Stimulated activated CD4-positive, alpha-beta T cell treated with anti-CD3 and anti-CD28 coated beads, TNF-alpha, amount 100 ng/mL, for 48 hours (primary cell): ENCODE data around the gene DYSF.
"Not testable (repeated sequence)": the region's sequence is repeated elsewhere in the genome, so short reads cannot be mapped to it uniquely, and the experiment has no call there.

Source experiments
- DNase-seq, 3 donors: peaks; one replicate each; pipeline ENCODE4 v3.0.0-alpha.2; 2020; ENCODE audit warnings: low read depth in 3 of 3

DYSF gene

DNA sequence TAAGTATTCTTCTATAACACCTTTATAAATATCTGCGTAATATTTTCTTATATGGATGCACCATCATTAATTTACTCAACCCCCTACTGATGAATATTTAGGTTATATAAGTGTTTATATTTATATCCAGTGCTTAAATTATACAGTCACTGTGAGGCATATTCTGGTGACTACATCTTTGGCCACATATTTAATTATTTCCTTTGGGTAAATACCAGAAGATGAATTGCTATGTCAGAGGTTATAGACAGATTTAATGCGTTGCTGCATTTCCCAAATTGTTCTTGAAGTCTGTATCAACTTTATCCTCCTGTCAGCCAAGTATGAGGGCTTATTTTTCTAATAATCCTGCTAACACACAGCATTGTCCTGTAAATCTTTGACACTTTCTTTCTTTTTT, 18.7 kb downstream of the DYSF start:
- no peak for DNase-seq

GRCh38 chr2:71473346-71474031, 20.1 kb downstream of the DYSF start:
- DNase-seq, result no peak

- no peak for DNase-seq
Observed at GRCh38 chr2:71474116-71474743, 20.9 kb downstream of the DYSF start.

DNA sequence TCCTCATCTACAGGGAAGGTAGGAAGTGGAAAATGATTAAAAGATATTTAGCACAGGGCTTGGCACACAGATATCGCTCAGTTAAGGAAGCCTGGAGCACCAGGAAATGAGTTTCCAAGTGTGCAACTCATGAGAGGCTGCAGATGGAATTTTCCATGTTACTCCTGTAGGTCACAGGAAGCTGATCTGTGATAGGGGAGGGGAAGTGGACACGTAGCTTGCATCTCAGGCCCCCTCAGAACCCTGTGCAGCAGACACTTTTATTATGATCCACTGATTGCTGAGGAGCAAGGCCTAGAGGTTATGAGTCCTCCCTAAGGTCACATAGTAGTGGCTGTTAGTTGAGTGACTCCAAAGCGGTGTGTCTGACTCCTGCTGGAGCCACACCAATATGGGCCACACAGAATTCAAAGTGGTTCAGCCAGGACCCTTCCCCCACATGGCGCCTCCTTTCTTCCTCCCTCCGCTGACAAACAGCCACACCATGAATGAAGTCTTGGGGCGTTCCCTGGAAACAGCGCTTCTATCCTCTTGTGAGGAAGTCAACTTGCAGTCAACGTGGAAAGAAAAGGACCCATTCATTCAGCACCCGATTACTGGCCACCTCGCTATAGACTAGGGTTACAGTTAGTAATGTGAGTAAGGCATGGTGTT, 21.5 kb downstream of the DYSF start:
- DNase-seq, result no peak

GRCh38 chr2:71476495-71476894, 23.1 kb downstream of the DYSF start:
- DNase-seq, result no peak

GRCh38 chr2:71477231-71477691, 23.9 kb downstream of the DYSF start:
- DNase-seq, result no peak

DNA sequence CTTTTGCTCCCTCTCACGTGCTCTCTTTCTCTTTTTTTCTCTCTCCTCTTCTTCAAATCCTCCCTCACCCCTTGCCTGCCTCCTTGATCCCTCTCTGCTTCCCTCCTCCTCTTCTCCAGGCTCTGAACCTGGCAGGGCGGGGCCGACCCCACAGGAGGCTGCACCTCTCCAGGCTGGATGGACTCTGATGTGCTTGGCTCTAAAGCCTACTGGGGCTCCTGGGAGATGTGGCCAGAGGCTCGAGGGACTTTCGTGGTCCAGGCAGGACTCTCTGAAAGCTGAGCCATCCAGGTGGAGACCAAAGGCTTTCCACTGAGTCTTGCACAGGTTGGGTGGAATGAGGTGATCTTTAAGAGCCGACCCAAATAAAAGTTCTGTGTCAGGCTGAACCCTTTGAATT, 25.4 kb downstream of the DYSF start:
- DNase-seq, result no peak

GRCh38 chr2:71479261-71479660, 25.9 kb downstream of the DYSF start:
- no peak for DNase-seq

- DNase-seq, result no peak
Observed at GRCh38 chr2:71481111-71481510, 27.8 kb downstream of the DYSF start.

DNA sequence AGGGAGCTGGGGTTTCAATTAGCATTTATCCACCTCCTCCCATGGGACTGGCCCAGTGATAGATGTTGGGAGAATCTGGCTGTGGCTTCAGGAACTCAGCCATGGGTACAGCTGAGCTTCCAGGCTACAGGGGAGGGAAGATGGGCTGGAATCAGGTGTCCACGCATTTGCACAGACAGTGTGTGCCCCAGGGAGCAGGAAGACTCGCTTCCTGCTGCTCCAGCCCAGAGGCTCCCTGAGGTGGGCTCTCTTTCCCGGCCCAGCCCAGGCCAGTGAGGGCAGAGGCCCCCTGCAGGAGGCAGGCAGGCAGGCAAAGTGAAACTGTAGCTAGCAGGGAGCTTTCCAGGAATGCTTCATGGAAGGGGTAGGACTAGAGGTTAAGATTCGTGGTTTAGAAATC, 28.7 kb downstream of the DYSF start:
- no peak for DNase-seq

- no peak for DNase-seq
Observed at GRCh38 chr2:71483246-71483645, 29.9 kb downstream of the DYSF start.

GRCh38 chr2:71484354-71484753, 31.0 kb downstream of the DYSF start:
- no peak for DNase-seq

GRCh38 chr2:71486881-71487640, 33.7 kb downstream of the DYSF start:
- DNase-seq, result no peak

DNA sequence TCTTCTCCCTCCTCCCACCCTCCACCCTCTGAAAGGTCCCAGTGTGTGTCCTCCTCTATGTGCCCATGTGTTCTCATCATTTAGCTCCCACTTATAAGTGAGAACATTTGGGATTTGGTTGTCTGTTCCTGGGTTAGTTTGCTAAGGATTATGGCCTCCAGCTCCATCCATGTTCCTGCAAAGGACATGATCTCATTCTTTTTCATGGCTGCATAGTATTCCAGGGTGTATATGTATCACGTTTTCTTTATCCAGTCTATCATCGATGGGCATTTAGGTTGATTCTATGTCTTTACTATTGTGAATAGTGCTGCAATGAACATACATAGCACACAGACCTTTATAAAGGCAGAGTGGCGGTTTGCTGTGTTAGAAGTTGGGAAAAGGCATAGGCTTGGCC, 38.2 kb downstream of the DYSF start:
- DNase-seq, result not testable (repeated sequence)

- DNase-seq, result no peak
Observed at GRCh38 chr2:71492112-71492511, 38.8 kb downstream of the DYSF start.

DNA sequence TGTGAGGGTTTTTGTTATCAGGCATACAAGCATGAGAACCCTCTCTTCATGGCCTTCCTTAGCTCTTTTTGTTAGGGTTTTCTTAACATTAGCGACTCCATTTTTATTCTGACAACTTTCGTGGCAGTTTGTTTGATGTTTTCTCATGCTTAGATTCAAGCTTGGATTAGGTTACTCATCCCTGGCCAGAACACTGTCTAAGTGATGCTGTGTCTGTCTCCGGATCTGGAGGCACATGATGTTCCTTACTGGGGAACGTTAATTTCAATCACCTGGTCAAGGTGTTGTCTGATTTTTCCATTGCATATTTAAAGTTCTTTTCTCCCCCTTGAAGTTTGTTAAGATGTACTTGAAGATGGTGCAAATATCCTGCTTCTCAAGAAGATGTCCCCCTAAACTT, 40.7 kb downstream of the DYSF start:
- DNase-seq, result no peak

DNA sequence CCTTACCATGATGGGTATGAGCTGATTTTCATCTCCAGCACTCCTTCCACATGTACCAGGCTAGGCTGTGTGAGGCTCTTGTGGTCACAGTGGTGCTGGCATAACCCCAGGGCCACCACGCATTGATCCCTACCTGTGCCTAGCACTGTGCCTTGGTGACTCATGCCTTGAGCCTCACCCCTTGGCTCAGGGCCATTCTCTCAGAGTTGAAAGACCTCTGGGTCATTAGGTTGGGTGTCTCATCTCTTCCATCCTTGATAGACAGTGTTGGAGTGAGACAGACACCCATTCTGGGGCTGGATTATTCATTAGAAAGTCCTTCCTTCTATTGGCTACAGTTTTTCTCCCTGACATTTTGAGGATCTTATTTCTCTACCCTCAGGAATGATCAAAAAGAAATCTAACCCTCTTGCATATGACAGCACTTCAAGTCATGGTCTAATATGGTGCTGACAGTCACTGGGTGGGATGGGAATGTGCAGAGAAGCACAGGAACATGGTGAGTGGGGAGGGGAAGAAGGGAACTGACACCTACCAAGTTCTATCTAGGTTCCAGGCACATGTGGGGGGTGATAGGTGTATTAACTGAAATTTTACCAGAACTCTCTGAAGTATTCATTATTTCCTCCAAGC, 41.3 kb downstream of the DYSF start:
- DNase-seq, result no peak

DNA sequence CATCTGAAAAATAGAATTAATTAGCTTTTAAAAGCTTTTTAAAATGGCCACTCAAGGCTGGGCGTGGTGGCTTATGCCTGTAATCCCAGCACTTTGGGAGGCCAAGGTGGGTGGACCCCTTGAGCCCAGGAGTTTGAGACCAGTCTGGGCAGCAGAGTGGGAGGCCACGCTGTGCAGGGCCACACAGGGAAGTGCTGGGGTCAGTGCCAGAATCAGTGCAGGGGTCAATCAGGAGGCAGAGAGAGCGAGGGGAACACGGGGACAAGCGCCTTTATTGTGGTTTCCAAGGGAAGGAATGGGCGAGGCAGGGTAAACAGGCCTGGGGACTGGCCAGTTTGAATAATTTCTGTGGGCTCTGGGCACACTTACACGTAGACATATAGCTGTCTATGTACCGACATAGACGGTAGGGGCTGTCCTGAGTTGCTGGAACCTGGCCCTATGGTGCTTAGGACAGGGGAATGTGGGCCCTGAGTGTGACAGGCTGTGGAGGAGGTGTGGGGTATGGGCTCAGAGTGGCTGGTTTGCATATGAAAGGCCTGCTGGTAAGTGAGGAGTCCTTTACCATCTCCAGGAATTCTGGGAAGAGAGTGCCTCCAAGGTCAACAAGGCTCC, 42.9 kb downstream of the DYSF start:
- no peak for DNase-seq

- DNase-seq, result no peak
Observed at GRCh38 chr2:71498261-71498701, 44.9 kb downstream of the DYSF start.

DNA sequence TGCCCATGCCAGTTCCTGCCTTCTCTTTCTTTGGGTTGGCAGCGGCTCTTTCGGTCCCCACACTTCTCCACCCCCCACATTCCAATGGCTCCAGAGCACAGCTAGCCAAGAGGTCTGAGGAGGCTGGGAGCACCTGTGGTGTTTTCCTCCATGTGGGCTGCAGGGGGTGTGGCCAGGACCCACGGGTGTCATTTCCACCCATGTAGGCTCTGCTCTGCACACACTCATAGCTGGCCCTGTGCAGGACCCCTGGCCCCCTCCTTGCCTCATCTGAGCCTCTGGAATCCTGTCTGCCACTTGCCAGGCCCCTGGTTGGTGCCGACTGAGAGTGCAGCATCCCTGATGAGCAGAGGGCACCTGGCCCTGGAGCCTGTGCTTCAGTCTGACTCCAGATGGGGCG, 46.3 kb downstream of the DYSF start:
- DNase-seq, result no peak

- no peak for DNase-seq
Observed at GRCh38 chr2:71500426-71501079, 47.2 kb downstream of the DYSF start.
